ENCODE data around the gene RASA3. TPM values are rescaled to one million over a fixed set of nuclear protein-coding genes. Genes with fewer than 3 reads are reported as not detected.
"Not testable (repeated sequence)": the region's sequence is repeated elsewhere in the genome, so short reads cannot be mapped to it uniquely, and the experiment has no call there.

The RASA3 gene
- total and polyA plus RNA-seq, 11 donors, result 4.8 to 24.2 (median 9.7) TPM

- ATAC-seq (no peak), DNase-seq (peak in 2 of 5 donors; percentile 12 to 16)
- no peaks in the 10 kb centered on the region for H3K9me3 ChIP-seq
- no peak overlapping the region for H3K4me3 ChIP-seq
- peaks cover 0 to 90% (median 32%) of the 10 kb centered on the region in 9 donors for H3K36me3 ChIP-seq
- 92 to 96% (median 94%) methylated on average over 20 to 32 of the region's 32 CpGs for WGBS, 4 donors
- TF ChIP-seq CTCF (IDR thresholded peaks at IDR 0.05), result no peak
- no peak for TF ChIP-seq POLR2A (IDR thresholded peaks at IDR 0.05)
- intact Hi-C loops (cut with DNase I), result no loop called here
- no peak overlapping the region for H3K27ac ChIP-seq
- peaks cover 0 to 10% (median 3%) of the 10 kb centered on the region in 12 donors for H3K4me1 ChIP-seq
- H3K27me3 ChIP-seq, result no peaks in the 10 kb centered on the region
Measured at GRCh38 chr13:114020750-114021463, 111.5 kb downstream of the RASA3 start.

- H3K9me3 ChIP-seq; H3K4me1 ChIP-seq; H3K4me3 ChIP-seq; ATAC-seq; H3K27me3 ChIP-seq; intact Hi-C loops (cut with DNase I); H3K27ac ChIP-seq: not testable (repeated sequence)
- H3K36me3 ChIP-seq, result peaks cover 0 to 91% (median 33%) of the 10 kb centered on the region in 9 donors
- peak in 1 of 5 donors; percentile 17 for DNase-seq
- 94 to 98% (median 96%) methylated on average over 8 to 14 of the region's 14 CpGs for WGBS, 4 donors
Measured at GRCh38 chr13:114020134-114020533, 112.3 kb downstream of the RASA3 start.

GRCh38 chr13:114019367-114019766 is 113.1 kb downstream of the RASA3 start:
- no peak overlapping the region for H3K27ac ChIP-seq
- no peaks in the 10 kb centered on the region for H3K9me3 ChIP-seq
- intact Hi-C loops (cut with DNase I), result no loop called here
- no peak for ATAC-seq
- peak in 1 of 5 donors; percentile 16 for DNase-seq
- peaks cover 0 to 7% (median 0%) of the 10 kb centered on the region in 12 donors for H3K4me1 ChIP-seq
- no peak for TF ChIP-seq POLR2A (IDR thresholded peaks at IDR 0.05)
- no peak for TF ChIP-seq CTCF (IDR thresholded peaks at IDR 0.05)
- H3K4me3 ChIP-seq, result no peak overlapping the region
- 90 to 93% (median 93%) methylated on average over 5 to 13 of the region's 13 CpGs for WGBS, 4 donors
- H3K36me3 ChIP-seq, result peaks cover 0 to 91% (median 38%) of the 10 kb centered on the region in 9 donors
- H3K27me3 ChIP-seq, result no peaks in the 10 kb centered on the region

GRCh38 chr13:114018461-114019055 is 113.9 kb downstream of the RASA3 start:
- Histone ChIP-seq H3K27me3 (no peaks in the 10 kb centered on the region), H3K27ac (no peak overlapping the region), H3K36me3 (peaks cover 0 to 89% (median 40%) of the 10 kb centered on the region in 9 donors), H3K9me3 (no peaks in the 10 kb centered on the region), H3K4me1 (peaks cover 0 to 7% (median 0%) of the 10 kb centered on the region in 12 donors), H3K4me3 (no peak overlapping the region)
- intact Hi-C loops (cut with DNase I), result no loop called here
- DNase-seq (peak in 1 of 5 donors; percentile 12), ATAC-seq (no peak)
- no peak for TF ChIP-seq POLR2A (IDR thresholded peaks at IDR 0.05)
- no peak for TF ChIP-seq CTCF (IDR thresholded peaks at IDR 0.05)
- WGBS, 4 donors, result 88 to 98% (median 91%) methylated on average over 12 to 20 of the region's 20 CpGs
